Fibroblast of lung (primary cell): ENCODE data around the gene RIPPLY2.

ENCODE experiments used
- CTCF ChIP-seq, 2 donors: IDR thresholded peaks in 1 of 2; conservative IDR thresholded peaks in 1 of 2; 1 replicate in 1 of 2; 2 replicates in 1 of 2; pipeline ENCODE4 v1.5.1; 2011 to 2012; ENCODE audit warnings: low read length in 2 of 2, control low read depth in 1 of 2, inconsistent platforms in 1 of 2, low read depth in 1 of 2, mild to moderate bottlenecking in 1 of 2
- EZH2 ChIP-seq: IDR thresholded peaks from 2 replicates; pipeline ENCODE4 v1.5.1; 2012; ENCODE audit warnings: low read length, control low read depth, mild to moderate bottlenecking; ENCODE audit errors: missing control alignments

GRCh38 chr6:83889621-83890020 is 36.5 kb downstream of the RIPPLY2 start:
- TF ChIP-seq EZH2 (no peak), CTCF (conservative IDR thresholded peaks at IDR 0.05 in 1 of 2, IDR thresholded peaks at IDR 0.05 in 1 of 2; ENCODE audit: low read depth in 1 of 2, low read length in 2 of 2) (no peak)
